Measurements from ENCODE around the gene DLGAP1.
"Not testable (repeated sequence)": the region's sequence is repeated elsewhere in the genome, so short reads cannot be mapped to it uniquely, and the experiment has no call there.

The DLGAP1 gene

DNA sequence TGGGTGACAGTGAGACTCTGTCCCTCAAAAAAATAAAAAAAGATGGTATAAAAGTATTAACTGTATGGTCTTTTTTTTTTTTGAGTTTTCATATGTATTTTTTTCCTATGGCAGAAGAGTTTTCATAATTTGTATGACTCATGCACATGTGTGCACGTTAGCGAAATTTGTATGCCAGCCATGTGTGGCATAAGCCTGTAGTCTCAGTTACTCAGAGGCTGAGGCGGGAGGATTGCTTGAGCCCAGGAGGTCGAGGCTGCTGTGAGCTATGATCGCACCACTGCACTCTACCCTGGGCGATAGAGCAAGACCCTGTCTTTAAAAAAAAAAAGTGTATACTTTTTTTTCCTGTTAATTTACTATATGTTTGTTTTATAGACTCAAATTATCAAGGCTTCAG, 844.3 kb downstream of the DLGAP1 start:
- DNase-seq = no peak

DNA sequence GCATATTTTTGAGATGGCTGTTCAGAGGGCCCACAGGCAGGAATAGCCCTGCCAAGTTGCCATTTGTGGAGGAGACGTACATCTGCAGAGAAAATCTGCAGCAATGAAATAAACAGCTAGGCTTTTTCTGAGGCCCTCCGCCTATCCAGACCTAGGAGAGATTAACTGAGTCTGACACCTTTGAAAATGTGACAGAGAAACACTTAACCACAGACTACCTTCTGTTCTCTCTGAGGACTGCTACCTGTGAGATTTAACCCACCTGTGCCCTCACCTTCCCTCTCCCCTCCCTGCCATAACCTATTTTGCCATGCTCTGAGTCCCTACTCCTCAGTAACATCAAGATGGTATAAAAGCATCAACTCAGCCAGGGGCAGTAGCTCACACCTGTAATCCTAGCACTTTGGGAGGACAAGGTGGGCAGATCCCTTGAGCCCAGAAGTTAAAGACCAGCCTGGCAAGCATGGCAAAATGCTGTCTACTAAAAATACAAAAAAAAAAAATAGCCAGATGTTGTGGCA, 844.9 kb downstream of the DLGAP1 start:
- DNase-seq = no peak

DNA sequence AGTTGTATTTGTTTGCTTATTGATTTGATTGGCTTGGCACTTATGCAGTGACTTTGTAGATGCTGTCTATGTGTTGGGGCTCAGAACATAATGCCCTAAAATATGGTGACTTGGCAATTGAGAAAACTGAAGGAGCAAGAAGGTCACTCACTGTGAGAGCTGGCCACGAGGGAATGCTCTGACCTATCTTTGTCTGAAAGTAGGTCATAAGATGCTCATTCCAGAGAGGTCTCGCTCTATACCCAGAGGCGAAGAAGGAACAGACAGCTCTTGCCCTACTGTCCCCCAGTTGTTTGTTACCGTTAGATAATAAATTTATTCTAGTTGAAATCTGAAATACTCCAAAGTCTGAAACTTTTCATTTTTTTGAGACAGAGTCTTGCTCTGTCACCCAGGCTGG, 846.6 kb downstream of the DLGAP1 start:
- DNase-seq = no peak

DNA sequence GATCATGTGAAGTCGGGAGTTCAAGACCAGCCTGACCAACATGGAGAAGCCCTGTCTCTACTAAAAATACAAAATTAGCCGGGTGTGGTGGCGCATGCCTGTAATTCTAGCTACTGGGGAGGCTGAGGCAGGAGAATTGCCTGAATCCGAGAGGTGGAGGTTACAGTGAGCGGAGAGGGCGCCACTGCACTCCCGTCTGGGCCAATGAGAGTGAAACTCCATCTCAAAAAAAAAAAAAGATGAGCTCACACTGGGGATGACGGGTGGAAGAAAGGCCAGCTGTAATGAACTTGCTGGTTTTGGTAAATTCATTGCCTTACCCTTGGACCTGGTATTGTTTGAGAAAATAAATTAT, 847.0 kb downstream of the DLGAP1 start:
- DNase-seq = not testable (repeated sequence)

DNA sequence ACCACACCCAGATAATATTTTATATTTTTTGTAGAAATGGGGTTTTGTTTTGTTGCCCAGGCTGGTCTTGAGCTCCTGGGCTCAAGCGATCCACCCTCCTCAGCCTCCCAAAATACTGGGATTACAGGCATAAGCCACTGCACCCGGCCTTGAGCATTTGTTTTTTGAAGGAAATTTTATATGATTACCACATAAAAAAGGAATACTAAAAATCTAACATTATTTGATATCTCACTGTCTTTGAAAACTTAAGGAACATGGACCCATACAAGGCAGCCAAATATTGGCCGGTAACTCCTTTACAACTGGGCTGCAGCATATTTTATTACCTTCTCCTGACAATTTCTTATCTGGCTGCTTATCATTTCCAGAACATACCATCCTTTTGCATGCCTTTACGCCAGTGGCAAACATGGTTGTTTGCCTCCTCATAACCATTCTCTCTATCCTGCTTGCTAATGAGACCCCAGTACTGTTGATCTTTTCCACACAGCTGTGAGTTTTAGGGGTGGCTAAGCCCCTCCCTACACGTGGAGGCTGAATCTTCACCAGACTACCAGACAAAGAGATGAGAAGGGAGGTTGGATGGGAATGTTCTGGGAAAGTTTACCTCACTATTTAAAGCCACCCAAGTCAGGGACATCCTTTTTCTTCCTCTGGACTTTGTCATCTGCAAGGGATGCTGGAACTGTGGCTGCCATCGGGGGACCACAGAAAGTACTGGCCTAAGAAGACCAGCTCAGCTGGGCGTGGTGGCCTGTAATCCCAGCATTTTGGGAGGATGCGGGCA, 847.6 kb downstream of the DLGAP1 start:
- no peak for DNase-seq

DNA sequence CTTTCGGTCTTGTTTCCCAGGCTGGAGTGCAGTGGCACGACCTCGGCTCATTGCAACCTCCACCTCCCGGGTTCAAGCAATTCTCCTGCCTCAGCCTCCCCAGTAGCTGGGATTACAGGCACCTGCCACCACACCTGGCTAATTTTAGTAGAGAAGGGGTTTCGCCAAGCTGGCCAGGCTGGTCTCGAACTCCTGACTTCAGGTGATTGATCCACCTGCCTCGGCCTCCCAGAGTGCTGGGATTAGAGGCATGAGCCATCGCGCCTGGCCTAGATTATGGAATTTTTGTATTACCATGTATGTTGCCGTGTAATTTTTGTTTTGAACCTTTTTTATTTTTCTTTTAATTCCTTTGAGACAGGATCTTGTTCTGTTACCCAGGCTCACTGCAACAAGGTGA, 848.2 kb downstream of the DLGAP1 start:
- not testable (repeated sequence) for DNase-seq

DNA sequence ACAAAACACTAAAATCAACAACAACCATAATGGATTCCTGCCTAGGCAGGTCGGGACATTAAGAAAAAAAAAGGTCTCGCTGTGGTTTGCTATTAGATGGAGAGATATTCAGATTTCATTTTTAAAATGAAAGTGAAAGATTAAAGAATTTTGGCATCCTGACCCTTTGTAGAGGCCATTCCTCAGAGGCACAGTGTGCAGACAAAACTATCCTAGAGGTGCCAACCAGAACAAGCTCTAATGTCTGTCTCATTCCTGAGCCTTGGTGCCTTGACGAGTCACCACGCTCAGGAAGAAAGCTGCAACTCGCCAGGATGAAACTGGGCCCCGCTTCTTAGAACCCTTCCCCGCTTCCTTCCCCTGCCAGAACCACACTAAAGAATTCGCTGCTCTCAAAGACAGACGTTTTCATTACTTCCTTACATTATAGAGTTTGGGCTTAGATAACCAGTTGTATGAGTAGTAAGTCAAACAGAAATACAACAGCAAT, 849.1 kb downstream of the DLGAP1 start:
- no peak for DNase-seq

DNA sequence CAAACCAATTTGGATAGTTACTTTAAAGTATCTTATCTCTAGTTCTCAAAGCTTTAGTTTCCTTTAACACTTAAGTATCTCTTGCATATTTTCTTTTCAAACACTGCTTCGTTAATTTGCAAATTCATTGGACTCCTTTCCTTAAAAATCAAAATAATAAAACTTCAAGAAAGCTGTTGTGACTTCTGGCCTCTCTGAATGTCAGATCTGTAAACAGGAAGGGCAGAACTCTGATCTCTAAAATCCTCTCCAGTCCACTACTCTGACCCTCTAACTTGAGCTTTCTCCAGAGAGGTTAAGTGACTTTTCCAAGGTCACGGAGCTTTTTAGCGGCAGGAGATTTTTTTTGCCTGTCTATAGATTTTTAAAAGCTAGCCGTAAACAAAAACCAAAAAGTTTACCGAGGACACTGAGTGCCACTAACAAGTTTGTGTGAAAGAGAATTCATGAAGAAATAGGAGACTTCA, 849.6 kb downstream of the DLGAP1 start:
- DNase-seq = no peak

DNA sequence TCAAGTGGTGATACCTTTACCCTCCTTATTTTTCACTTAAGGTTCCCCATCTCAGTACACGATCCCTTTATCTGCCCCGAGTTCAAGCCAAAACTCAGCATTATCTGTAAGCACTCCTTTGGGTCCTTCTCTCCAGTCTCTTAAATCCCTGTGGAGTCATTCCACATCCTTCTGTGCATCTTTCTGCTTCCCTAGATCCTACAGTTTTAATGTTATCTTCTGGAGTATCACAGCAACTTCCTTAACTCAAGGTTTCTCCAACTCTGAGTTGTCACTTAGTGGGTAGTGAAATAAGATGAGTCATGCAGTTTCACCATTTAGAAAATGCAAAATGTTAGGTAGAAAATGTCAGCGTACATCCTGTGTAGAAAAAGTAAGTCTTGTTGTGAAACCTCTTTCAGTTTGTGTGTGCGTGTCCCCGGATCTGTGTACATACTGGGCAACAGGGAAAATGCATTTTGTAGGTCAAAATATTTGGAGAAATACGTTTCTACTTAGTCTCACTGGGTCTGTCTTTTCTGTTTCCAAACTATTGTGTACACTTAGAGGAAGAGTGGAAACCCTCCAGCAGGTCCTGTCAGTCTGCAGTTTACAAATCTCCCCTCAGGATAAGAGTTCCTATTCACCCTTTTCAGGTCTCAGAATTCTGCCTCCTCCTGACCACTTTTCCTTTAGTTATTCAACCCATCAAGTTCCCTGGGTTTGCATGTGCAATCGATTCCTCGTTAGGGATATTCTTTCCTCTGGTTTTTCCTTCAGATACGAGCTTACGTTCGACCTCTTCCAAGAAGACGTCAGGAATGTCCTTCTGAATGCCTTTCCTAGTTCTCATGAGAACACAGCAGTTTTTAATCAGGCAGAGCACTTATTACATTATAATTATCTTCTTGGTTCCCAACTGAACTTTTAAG, 850.4 kb downstream of the DLGAP1 start:
- DNase-seq = no peak

DNA sequence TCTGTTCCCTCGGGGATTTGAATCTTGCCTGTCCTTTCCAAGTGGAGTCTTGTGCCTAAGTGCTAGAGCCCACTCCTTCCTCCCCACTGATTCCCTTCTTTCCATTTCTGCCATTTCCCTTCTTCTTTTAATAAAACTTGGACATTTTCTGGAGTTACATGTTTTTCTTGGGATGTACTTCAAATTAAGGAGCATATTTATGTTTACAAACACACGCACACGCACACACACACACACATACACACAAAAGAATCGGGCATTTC, 850.9 kb downstream of the DLGAP1 start:
- no peak for DNase-seq

DNA sequence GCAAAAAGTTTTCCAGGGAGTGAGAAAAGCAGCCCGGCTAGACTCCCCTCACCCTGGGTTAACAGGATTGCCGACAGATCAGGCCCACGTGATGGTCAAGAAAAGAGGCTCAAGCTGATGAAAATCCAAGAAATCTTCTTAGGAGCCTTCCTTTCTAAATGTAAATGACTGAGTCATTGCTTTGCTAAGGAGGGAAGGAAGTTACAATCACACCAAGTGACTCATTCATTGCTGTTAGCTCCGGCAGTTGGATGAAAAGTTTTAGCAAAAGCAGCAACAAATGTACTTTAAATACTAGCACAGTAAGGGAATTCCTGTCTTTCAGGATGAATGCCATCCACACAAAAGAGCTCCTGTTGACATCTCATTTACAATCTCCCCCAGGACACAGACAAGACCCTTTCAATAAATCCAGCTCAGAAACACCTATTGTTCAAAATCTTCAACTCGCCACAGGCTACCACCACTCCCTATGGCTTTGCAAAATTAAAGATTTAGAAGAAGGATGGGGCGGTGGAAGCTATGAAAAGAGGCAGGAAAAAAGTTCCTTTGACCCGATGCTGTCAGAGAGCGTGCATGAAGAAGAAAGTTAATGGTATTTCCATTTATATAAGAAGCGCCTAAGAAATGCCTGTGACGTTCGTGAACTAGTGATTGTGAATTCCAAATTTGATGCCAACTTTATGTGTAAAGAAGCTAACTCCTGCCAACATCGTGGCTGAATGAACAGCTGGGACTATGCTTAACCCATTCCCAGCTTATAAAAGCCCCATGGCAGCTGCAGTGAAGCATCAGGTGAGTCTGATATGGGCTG, 851.5 kb downstream of the DLGAP1 start:
- DNase-seq = no peak

DNA sequence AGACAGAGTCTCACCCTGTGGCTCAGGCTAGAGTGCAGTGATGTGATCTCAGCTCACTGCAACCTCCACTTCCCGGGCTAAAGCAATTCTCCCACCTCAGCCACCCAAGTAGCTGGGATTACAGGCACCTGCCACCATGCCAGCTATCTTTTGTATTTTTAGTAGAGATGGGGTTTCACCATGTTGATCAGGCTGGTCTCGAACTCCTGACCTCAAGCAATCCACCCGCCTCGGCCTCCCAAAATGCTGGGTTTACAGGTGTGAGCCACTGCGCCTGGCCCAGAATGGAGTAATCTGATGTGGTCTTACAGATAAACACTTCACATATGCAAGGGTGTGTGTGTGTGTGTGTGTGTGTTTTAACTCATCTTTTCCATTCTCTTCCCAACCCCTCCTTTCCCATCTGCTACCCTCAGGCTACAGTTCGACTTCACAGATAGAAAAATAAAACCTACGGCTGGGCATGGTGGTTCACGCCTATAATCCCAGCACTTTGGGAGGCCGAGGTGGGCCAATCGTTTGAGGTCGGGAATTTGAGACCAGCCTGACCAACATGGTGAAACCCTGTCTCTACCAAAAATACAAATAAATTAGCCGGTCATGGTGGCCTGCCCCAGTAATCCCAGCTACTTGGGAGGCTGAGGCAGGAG, 853.9 kb downstream of the DLGAP1 start:
- DNase-seq = not testable (repeated sequence)

DNA sequence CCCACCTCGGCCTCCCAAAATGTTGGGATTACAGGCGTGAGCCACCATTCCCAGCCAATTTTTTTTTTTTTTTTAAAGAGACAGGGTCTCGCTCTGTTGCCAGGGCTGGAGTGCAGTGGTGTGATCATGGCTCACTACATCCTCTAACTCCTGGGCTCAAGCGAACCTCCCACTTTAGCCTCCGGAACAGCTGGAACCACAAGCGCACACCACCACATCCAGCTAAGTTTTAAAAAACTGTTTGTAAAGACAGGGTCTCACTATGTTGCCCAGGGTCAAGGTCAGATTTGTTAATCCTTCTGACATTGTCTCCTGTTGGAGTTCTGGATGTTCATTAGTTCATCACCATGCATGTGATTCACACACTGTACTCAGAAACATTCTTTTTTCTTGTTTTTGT, 855.2 kb downstream of the DLGAP1 start:
- no peak for DNase-seq

DNA sequence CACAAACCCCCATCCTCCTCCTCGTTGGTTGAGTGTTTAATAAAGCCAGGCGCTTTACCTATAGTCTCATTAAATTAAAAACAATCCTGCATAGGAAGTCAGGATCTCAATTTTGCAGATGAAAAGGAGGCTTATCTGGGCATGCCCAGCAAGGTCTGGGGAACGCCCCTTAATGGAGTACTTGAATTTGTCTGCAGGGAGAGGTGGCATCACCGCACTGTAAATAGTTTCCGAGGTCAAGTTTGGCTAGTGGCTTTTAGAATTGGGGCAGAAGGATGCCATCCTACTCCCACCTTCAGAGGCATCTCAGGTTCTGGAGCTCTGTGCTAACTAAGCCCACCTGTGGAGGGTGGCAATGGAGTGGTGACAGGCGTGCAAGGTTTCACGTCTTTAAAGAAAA, 855.9 kb downstream of the DLGAP1 start:
- no peak for DNase-seq

DNA sequence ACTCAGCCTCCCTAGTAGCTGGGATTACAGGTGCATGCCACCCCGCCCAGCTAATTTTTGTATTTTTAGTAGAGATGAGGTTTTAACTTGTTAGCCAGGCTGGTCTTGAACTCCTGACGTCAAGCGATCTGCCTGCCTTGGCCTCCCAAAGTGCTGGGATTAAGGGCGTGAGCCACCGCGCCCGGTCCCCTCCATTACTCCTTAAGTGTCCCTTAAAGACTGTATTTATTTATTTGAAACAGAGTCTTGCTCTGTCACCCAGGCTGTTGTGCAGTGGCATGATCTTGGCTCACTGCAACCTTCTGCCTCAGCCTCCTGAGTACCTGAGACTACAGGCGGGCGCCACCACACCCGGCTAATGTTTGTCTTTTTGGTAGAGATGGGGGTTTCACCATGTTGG, 856.5 kb downstream of the DLGAP1 start:
- DNase-seq = no peak

DNA sequence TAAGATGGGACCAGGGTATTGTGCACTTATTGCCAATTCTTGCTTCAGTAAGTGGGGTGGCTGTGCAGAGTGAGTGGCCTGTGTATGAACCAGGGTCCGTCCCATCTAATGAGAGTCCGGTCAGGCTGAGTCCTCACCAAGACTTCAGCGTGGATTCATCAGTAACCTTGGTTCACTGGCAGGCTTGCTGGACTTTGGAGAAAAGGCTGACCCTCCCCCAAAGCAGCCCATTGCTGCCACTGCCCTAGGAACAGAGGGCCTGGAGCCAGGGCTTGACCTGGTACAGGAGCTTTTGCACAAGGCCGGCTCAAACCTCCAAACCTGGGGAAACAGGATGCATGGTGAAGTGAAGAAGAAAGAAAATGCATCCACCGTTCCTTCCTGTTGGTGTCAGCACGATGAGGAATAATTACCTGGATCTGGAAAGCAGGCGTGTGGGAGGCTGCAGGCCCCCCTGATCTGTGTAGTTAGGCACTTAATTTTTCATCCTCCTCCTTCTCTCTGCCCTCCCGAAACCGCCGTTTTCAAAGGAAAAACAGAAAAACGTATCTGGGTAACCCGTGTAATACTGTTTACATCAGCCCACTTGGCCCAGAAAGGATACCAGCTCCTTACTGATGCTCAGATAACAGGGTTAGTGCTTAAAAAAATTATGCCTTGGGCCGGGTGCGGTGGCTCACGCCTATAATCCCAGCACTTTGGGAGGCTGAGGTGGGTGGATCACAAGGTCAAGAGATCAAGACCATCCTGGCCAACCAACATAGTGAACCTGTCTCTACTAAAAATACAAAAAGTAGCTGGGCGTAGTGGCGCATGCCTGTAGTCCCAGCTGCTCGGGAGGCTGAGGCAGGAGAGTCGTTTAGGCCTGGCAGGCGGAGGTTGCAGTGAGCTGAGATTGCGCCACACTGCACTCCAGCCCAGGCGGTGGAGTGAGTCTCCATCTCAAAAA, 857.4 kb downstream of the DLGAP1 start:
- DNase-seq = no peak

DNA sequence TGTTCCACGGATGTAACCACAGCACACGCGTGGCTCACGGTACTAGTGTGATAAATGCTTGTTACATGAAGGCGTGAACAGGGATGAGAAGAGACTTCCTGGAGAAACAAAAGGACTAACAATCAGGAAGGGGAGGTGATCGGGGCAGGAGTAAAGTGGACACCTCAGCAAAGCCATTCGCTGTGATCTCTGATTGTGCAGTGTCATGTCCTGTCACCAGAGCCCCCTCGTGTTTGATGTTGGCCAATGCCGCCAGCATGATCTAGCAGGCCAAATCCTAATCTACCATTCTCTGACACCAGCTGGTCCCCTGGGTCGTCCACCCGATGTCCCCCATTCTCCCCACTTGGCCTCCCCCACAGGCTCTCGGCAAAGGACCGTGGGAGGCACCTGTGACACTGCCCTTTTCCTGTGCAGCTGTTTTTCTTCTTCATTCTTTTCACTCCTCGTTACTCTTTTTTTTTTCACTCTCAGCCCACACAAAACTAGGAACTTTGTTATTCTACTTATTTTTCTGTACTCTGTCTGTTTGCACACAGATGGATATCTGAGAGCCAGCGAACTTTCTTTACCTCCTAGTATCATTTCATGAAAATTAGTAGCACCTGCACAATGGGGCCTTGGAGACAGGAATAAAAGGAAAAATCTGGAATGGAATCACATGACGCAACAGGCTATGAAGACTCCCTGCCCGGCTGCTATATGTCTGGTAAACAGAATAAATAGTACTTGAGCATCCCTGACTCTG, 858.3 kb downstream of the DLGAP1 start:
- peak; percentile 38 for DNase-seq

DNA sequence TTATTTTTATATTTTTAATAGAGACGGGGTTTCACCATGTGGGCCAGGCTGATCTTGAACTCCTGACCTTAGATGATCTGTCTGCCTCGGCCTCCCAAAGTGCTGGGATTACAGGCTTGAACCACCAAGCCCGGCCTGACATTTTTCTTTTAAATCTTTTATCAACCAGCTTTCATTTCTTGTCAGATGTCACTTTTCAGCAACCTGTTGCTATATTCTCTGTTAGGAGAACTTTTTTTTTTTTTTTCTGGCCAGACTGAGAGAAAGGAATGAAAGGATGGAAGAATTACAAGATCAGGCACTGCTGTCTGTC, 858.8 kb downstream of the DLGAP1 start:
- no peak for DNase-seq

DNA sequence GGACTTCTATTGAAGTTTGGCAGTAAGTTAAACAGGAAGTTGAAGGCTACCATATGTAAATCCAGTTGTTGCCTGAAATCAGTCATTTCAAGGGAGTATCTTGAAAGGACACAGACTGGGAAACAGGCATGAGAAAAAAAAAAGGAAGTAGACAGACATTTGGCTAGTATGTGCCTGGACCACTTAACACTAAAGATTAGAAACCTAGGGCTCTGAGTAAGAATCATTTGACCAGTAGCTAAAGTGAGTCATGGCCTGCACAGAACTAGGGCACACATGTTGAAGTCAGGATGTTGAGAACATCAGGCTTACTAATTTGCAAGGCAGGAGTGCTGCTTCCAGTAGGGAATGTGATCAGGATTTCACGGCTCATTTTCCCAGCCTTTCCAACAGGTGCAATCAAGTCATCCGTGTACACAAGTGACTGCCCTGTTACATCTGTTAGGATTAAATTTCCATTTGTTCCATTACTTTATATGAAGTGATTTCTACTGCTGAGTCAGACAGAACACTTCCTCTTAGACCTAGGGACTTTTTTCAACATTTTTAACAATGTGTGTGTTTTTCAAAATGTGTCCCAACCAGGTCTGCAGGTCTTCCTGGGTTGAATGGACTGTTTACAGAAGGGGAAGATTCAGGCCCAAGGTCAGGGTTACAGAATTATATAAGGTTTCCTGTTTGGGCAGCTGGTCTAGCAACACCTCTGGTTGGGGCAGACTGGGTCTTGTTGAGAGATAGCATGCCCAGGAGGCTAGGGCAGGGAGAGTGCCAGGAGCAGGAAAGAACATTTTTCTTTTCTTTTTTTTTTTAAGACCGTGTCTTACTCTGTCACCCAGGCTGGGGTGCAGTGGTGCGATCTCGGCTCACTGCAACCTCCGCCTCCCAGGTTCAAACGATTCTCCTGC, 859.5 kb downstream of the DLGAP1 start:
- no peak for DNase-seq

Measured in stimulated activated CD4-positive, alpha-beta T cell treated with anti-CD3 and anti-CD28 coated beads, Interleukin-12 subunit alpha, Interleukin-12 subunit beta, amount 100 ng/mL, for 4 hours (primary cell).